IPS-15b (cell line): ENCODE data around the gene TRPV2.
"Not testable (repeated sequence)": the region's sequence is repeated elsewhere in the genome, so short reads cannot be mapped to it uniquely, and the experiment has no call there.

Experiments used
- H3K27me3 ChIP-seq: one replicate; pipeline ENCODE4 v1.6.1; 2013; ENCODE audit warnings: low read length; ENCODE audit not compliant: control insufficient read depth, insufficient read depth
- H3K36me3 ChIP-seq: one replicate; pipeline ENCODE4 v1.6.1; 2013; ENCODE audit warnings: low read length; ENCODE audit not compliant: control insufficient read depth, insufficient read depth
- H3K4me1 ChIP-seq: one replicate; pipeline ENCODE4 v1.6.1; 2013; ENCODE audit warnings: mild to moderate bottlenecking, low read length; ENCODE audit not compliant: control insufficient read depth, insufficient read depth
- H3K4me3 ChIP-seq: one replicate; pipeline ENCODE4 v1.5.1; 2013; ENCODE audit warnings: low read depth, low read length
- H3K9ac ChIP-seq: one replicate; pipeline ENCODE4 v1.6.1; 2013; ENCODE audit warnings: low read depth, mild to moderate bottlenecking, low read length
- H3K9me3 ChIP-seq: one replicate; pipeline ENCODE4 v1.6.1; 2013; ENCODE audit warnings: mild to moderate bottlenecking, low read length; ENCODE audit not compliant: control insufficient read depth, insufficient read depth

The TRPV2 gene

DNA sequence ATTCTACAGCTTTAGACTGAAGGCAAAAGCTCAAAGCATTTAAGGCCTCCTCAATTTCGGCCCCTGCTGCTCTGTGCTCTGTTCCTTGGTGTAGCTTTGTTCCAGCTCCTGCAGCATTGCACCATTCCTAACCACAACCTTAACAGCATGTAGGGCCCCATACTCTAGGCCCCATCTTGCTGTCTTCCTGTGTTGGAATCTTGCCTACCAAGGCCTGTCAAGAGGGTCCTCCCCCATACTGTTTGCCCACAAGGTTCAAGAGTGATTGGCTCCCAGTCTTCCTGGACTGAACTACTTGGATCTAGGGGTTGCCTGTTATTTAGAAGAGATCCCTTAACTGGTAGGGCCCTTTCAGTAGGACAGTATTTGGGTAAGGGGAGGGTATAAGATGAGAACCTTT, 26.8 kb downstream of the TRPV2 start:
- Histone ChIP-seq H3K27me3 (no peaks in the 10 kb centered on the region), H3K9ac (peak overlapping the region; percentile 49), H3K36me3 (peaks cover 57% of the 10 kb centered on the region), H3K4me1 (peaks cover 25% of the 10 kb centered on the region), H3K4me3 (peak overlapping the region; percentile 27), H3K9me3 (no peaks in the 10 kb centered on the region)

DNA sequence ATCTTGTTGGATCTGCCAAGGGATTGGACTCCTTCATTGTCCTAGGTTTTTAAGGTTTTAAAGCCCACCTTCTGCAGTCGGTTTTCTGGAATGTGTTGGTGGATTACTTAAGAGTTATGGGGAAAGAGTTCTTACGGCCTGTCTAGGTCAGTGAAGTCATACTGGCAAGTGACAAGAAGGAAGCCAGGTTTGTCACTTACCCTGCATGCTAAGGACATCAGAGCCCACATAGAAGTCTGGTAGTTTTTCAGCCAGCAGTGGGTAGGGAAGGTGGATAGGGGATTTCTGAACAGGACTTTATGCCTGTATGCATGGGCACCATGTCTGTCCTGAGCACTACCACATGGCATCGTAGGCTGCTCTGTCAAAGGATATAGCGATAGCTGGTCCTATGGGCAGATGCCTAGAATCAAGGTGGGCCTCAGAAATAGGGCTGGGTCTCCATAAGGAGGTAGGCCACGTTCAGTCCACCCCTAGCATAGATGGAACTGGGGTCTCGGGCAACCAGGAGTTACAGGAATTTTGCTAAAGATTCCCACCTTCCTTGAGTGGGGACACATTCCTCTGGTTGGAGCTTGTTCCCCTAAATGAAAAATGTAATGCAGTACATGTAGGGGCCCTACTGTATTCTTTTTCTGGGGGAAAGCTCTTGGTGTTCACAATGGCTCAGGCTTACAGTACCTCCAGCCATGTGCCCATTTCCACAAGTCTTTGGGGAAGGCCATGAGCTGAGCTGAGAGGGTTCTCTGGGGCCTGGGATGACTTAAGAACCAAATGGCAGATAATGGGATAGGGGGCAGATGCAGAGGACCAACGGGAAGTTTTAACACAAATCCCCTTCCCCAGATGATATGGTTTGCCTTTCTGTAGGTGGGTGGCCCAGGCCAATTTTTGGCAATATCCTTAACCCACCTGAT, 27.5 kb downstream of the TRPV2 start:
- H3K9ac ChIP-seq, result peak overlapping the region; percentile 49
- no peaks in the 10 kb centered on the region for H3K9me3 ChIP-seq
- no peaks in the 10 kb centered on the region for H3K27me3 ChIP-seq
- peaks cover 25% of the 10 kb centered on the region for H3K4me1 ChIP-seq
- peak overlapping the region; percentile 20 for H3K4me3 ChIP-seq
- H3K36me3 ChIP-seq, result peaks cover 59% of the 10 kb centered on the region

GRCh38 chr17:16443511-16444257, 28.3 kb downstream of the TRPV2 start:
- no peaks in the 10 kb centered on the region for H3K27me3 ChIP-seq
- peaks cover 66% of the 10 kb centered on the region for H3K36me3 ChIP-seq
- peaks cover 21% of the 10 kb centered on the region for H3K4me1 ChIP-seq
- H3K9me3 ChIP-seq, result no peaks in the 10 kb centered on the region
- H3K9ac ChIP-seq, result peak overlapping the region; percentile 12
- no peak overlapping the region for H3K4me3 ChIP-seq

- Histone ChIP-seq H3K4me1 (peaks cover 21% of the 10 kb centered on the region), H3K9me3 (no peaks in the 10 kb centered on the region), H3K4me3 (no peak overlapping the region), H3K9ac (no peak overlapping the region), H3K27me3 (no peaks in the 10 kb centered on the region), H3K36me3 (peaks cover 70% of the 10 kb centered on the region)
Observed at GRCh38 chr17:16444258-16444886, 29.0 kb downstream of the TRPV2 start.

DNA sequence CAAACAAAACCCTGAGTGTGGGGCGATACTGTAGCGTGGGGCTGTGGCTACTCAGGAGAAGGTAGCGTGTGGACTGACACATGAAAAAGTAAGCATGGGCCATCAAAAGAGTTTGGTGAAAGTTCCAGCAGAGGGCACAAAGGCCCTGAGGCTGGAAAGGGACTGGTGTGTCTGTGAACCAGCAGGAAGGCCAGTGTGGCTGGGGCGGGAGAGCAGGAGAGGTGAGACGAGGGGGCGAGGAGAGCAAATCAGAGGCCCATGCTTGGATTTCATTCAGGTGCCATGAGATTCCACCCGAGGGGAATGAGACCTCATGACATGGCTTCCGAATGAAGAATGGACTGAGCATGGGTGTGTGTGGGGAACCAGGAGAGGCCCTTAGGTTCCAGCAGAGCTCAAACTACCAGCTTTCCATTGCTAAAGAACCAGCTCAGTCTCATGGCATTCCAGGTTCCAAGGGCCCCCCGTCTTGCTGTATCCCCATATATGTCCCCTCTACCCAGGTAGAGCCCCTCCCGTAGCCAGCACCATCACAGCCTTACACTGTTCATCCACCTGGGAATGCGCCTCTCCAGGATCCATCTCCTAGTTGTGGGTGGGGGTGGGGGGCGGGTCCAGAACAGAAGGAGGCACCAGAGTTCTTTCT, 31.1 kb downstream of the TRPV2 start:
- Histone ChIP-seq H3K9ac (no peak overlapping the region), H3K36me3 (peaks cover 49% of the 10 kb centered on the region)

GRCh38 chr17:16447676-16448075, 32.3 kb downstream of the TRPV2 start:
- no peak overlapping the region for H3K4me3 ChIP-seq
- no peaks in the 10 kb centered on the region for H3K9me3 ChIP-seq
- no peak overlapping the region for H3K9ac ChIP-seq
- H3K27me3 ChIP-seq, result no peaks in the 10 kb centered on the region
- peaks cover 37% of the 10 kb centered on the region for H3K36me3 ChIP-seq
- H3K4me1 ChIP-seq, result peaks cover 5% of the 10 kb centered on the region

More for the DNA sequence above, 31.1 kb downstream of the TRPV2 start:
- no peak overlapping the region for H3K4me3 ChIP-seq
- H3K9me3 ChIP-seq, result no peaks in the 10 kb centered on the region
- peaks cover 11% of the 10 kb centered on the region for H3K4me1 ChIP-seq
- H3K27me3 ChIP-seq, result no peaks in the 10 kb centered on the region

DNA sequence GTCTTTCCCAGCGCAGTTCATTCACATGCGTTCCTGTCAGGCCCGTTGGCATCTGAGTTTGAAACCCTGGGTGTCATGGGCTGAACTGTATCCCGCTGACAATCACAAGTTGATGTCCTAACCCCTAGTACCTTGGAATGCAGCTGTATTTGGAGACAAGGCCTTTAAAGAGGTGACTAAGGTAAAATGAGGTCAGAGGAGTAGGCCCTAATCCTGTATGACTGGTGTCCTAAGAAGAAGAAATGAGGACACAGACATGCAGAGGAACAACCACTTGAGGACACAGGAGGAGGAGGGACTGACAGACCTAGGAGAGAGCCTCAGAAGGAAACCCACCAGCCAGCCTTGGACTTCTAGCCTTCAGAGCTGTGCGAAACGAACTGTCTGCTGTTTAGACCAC, 33.1 kb downstream of the TRPV2 start:
- no peaks in the 10 kb centered on the region for H3K9me3 ChIP-seq
- H3K27me3 ChIP-seq, result no peaks in the 10 kb centered on the region
- H3K4me1 ChIP-seq, result peaks cover 3% of the 10 kb centered on the region
- no peak overlapping the region for H3K9ac ChIP-seq
- H3K4me3 ChIP-seq, result no peak overlapping the region
- H3K36me3 ChIP-seq, result peaks cover 29% of the 10 kb centered on the region

GRCh38 chr17:16449121-16449570, 33.8 kb downstream of the TRPV2 start:
- no peaks in the 10 kb centered on the region for H3K27me3 ChIP-seq
- H3K4me1 ChIP-seq, result peaks cover 3% of the 10 kb centered on the region
- no peak overlapping the region for H3K4me3 ChIP-seq
- H3K9me3 ChIP-seq, result no peaks in the 10 kb centered on the region
- H3K9ac ChIP-seq, result no peak overlapping the region
- peaks cover 23% of the 10 kb centered on the region for H3K36me3 ChIP-seq

- Histone ChIP-seq H3K9ac (no peak overlapping the region), H3K9me3 (no peaks in the 10 kb centered on the region)
Observed at GRCh38 chr17:16450028-16450427, 34.7 kb downstream of the TRPV2 start.

DNA sequence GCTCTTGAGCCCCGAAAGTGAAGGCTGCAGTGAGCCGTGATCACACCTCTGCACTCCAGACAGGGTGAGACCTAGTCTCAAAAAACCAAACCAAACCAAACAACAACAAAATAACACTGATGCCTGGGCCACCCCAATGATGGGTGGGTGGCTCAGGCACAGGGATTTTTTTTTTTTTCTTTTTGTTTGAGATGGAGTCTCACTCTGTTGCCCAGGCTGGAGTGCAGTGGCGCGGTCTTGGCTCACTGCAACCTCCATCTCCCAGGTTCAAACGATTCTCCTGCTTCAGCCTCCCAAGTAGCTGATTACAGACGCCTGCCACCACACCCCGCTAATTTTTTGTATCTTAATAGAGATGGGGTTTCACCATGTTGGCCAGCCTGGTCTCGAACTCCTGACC, 36.9 kb downstream of the TRPV2 start:
- H3K27me3 ChIP-seq, H3K4me3 ChIP-seq, H3K9me3 ChIP-seq, H3K4me1 ChIP-seq, H3K9ac ChIP-seq: not testable (repeated sequence)
- H3K36me3 ChIP-seq, result peaks cover 16% of the 10 kb centered on the region

More at GRCh38 chr17:16450028-16450427, 34.7 kb downstream of the TRPV2 start:
- no peaks in the 10 kb centered on the region for H3K27me3 ChIP-seq
- H3K4me3 ChIP-seq, result no peak overlapping the region
- H3K36me3 ChIP-seq, result peaks cover 18% of the 10 kb centered on the region
- peaks cover 3% of the 10 kb centered on the region for H3K4me1 ChIP-seq

DNA sequence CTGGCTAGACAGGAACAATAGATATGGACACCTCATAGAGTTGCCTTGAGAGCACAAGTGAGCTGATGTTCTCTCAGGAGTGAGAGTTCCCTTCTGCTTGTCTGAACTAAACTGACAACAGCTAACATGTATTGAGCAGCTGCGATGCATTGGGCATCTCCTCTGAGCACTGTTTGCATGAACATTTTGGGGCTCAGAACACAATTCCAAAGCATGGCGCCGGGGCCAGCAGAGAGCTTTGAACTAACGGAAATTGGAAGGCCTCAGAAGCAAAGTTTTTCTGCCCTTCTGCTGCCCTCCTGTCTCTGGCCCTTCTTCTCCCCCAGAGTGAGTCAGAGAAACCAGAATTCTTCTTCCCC, 38.1 kb downstream of the TRPV2 start:
- no peaks in the 10 kb centered on the region for H3K4me1 ChIP-seq
- no peak overlapping the region for H3K4me3 ChIP-seq
- H3K9ac ChIP-seq, result no peak overlapping the region
- no peaks in the 10 kb centered on the region for H3K27me3 ChIP-seq
- peaks cover 6% of the 10 kb centered on the region for H3K36me3 ChIP-seq
- H3K9me3 ChIP-seq, result no peaks in the 10 kb centered on the region
